Body of pancreas (tissue), 4 donors: ENCODE data around the gene SLC16A12. TPM values are rescaled to one million over a fixed set of nuclear protein-coding genes. Genes with fewer than 3 reads are reported as not detected.

Experiments used
- ATAC-seq: fragments of 150-250 bp; one replicate; pipeline ENCODE4 v1.9.1; 2016
- DNase-seq, 4 donors: peaks; one replicate each; pipeline ENCODE4 v3.0.0-alpha.2; 2019
- H3K27ac ChIP-seq, 4 donors: fragments of 200-600 bp; sonication (generic); 1 replicate in 3 of 4; 2 replicates in 1 of 4; pipeline versions ENCODE4 v1.5.1 to v1.6.1; 2016 to 2019; ENCODE audit warnings: mild to moderate bottlenecking in 1 of 4, mixed read lengths in 1 of 4, moderate library complexity in 1 of 4
- H3K27me3 ChIP-seq, 2 donors: fragments of 200-600 bp; sonication (generic); one replicate each; pipeline ENCODE4 v1.6.0; 2016; ENCODE audit warnings: mild to moderate bottlenecking in 1 of 2
- H3K36me3 ChIP-seq, 2 donors: fragments of 200-600 bp; sonication (generic); replicated peaks in 1 of 2; 2 replicates each; pipeline ENCODE4 v1.5.1; 2016; ENCODE audit warnings: low read depth in 2 of 2; ENCODE audit not compliant: insufficient read depth in 1 of 2
- H3K4me1 ChIP-seq: fragments of 200-600 bp; sonication (generic); one replicate; pipeline ENCODE4 v1.6.0; 2016
- H3K4me3 ChIP-seq, 2 donors: fragments of 200-600 bp; sonication (generic); 1 replicate in 1 of 2; 2 replicates in 1 of 2; pipeline ENCODE4 v1.5.1; 2016 to 2019
- H3K9me3 ChIP-seq, 3 donors: fragments of 200-600 bp; sonication (generic); 1 replicate in 2 of 3; 2 replicates in 1 of 3; pipeline ENCODE4 v1.5.1; 2016
- CTCF ChIP-seq, 7 experiments: fragments of 450-650 bp in 4 of 7; fragments of 200-600 bp in 3 of 7; sonication (generic) in 3 of 7; IDR thresholded peaks; one replicate each; pipeline ENCODE4 v1.5.1; 2016 to 2019; ENCODE audit warnings: antibody characterized with exemption in 7 of 7
- POLR2A ChIP-seq, 3 donors: fragments of 450-650 bp; IDR thresholded peaks; one replicate each; pipeline ENCODE4 v1.6.1; 2016; ENCODE audit warnings: antibody characterized with exemption in 3 of 3, mild to moderate bottlenecking in 2 of 3
- WGBS, 2 donors: methylation state at CpG; one replicate each; pipeline ENCODE4 v1.1.5; 2017; 5-methylcytosine and 5-hydroxymethylcytosine counted together
- intact Hi-C: fragments of 100-400 bp; cut with DNase I; formaldehyde crosslinking; loops from one replicate; pipeline ENCODE4 v1.15.1; 2023
- total RNA-seq, 2 donors: library from RNA; depleted of rRNA; stranded (reverse); fragments of >200 nt; gene quantifications; one replicate each; pipeline ENCODE4 v1.1.0, GENCODE V29; 2016

Gene SLC16A12
- total RNA-seq, 2 donors from 2014 or later, result 19.5 to 26.7 TPM

GRCh38 chr10:89543841-89544240 is 8.4 kb upstream of the SLC16A12 start:
- no peak for ATAC-seq
- Histone ChIP-seq H3K27ac (no peak overlapping the region), H3K4me1 (peaks cover 17% of the 10 kb centered on the region), H3K9me3 (no peaks in the 10 kb centered on the region), H3K27me3 (no peaks in the 10 kb centered on the region), H3K4me3 (no peak overlapping the region), H3K36me3 (no peaks in the 10 kb centered on the region)
- intact Hi-C loops, result no loop called here
- TF ChIP-seq POLR2A (IDR thresholded peaks at IDR 0.05), result no peak
- TF ChIP-seq CTCF (IDR thresholded peaks at IDR 0.05), result no peak
- no peak for DNase-seq
- 93 to 94% methylated on average over 3 of the region's 3 CpGs for WGBS, 2 donors

- Histone ChIP-seq H3K27me3 (no peaks in the 10 kb centered on the region), H3K4me3 (no peak overlapping the region), H3K36me3 (no peaks in the 10 kb centered on the region), H3K9me3 (no peaks in the 10 kb centered on the region), H3K27ac (no peak overlapping the region), H3K4me1 (peaks cover 12% of the 10 kb centered on the region)
- ATAC-seq, result no peak
- DNase-seq, result no peak
- TF ChIP-seq CTCF (IDR thresholded peaks at IDR 0.05) (no peak), POLR2A (IDR thresholded peaks at IDR 0.05) (no peak)
- intact Hi-C loops, result no loop called here
- WGBS, 2 donors, result 88 to 92% methylated on average over 4 of the region's 4 CpGs
These were observed 5.1 kb upstream of the SLC16A12 start for GRCh38 chr10:89540420-89540949.

- Histone ChIP-seq H3K4me1 (peaks cover 14% of the 10 kb centered on the region), H3K9me3 (no peaks in the 10 kb centered on the region), H3K27me3 (no peaks in the 10 kb centered on the region), H3K36me3 (no peaks in the 10 kb centered on the region), H3K27ac (no peak overlapping the region), H3K4me3 (no peak overlapping the region)
- TF ChIP-seq POLR2A (IDR thresholded peaks at IDR 0.05), result no peak
- TF ChIP-seq CTCF (IDR thresholded peaks at IDR 0.05), result no peak
- ATAC-seq (no peak), DNase-seq (no peak)
- WGBS, 2 donors, result 90 to 97% methylated on average over 1 of the region's 1 CpG
- intact Hi-C loops, result no loop called here
These were observed 2.0 kb upstream of the SLC16A12 start for GRCh38 chr10:89537364-89537763.

- intact Hi-C loops, result no loop called here
- ATAC-seq (no peak), DNase-seq (no peak)
- Histone ChIP-seq H3K27ac (peak overlapping the region; percentile 73 to 92 (median 86)), H3K4me1 (peaks cover 23% of the 10 kb centered on the region), H3K4me3 (peak overlapping the region; percentile 48), H3K9me3 (no peaks in the 10 kb centered on the region), H3K36me3 (no peaks in the 10 kb centered on the region), H3K27me3 (no peaks in the 10 kb centered on the region)
- no peak for TF ChIP-seq CTCF (IDR thresholded peaks at IDR 0.05)
- no peak for TF ChIP-seq POLR2A (IDR thresholded peaks at IDR 0.05)
- 9 to 22% methylated on average over 10 to 16 of the region's 16 CpGs for WGBS, 2 donors
These were observed 590 bp upstream of the SLC16A12 start for GRCh38 chr10:89536013-89536354.

- no peak for TF ChIP-seq CTCF (IDR thresholded peaks at IDR 0.05)
- TF ChIP-seq POLR2A (IDR thresholded peaks at IDR 0.05), result no peak
- Histone ChIP-seq H3K27me3 (no peaks in the 10 kb centered on the region), H3K9me3 (no peaks in the 10 kb centered on the region), H3K36me3 (no peaks in the 10 kb centered on the region), H3K27ac (peak overlapping the region; percentile 73 to 92 (median 86)), H3K4me3 (peak overlapping the region; percentile 48), H3K4me1 (peaks cover 26% of the 10 kb centered on the region)
- ATAC-seq, result no peak
- 9 to 11% methylated on average over 8 of the region's 8 CpGs for WGBS, 2 donors
- intact Hi-C loops, result no loop called here
- DNase-seq, result no peak
These were observed 598 bp downstream of the SLC16A12 start for GRCh38 chr10:89534826-89535166.
